OCI-LY7 (cell line): ENCODE measurements around the gene SCFD2. TPM values are rescaled to one million over a fixed set of nuclear protein-coding genes. Genes with fewer than 3 reads are reported as not detected.

Source experiments
- BruUV-seq: library from RNA; stranded (reverse); fragments of 400-500 nt; replicated peaks from 2 replicates; lab custom pipeline; 2021; lab: Mats Ljungman, UMichigan
- CTCF ChIA-PET: fragments of 300-600 bp; sonication (Branson Sonifier 250); formaldehyde crosslinking; loops from one replicate; lab custom pipeline; 2022; ENCODE audit warnings: antibody characterized with exemption; ENCODE audit not compliant: unreplicated experiment; lab: Charles Lee
- POLR2A ChIA-PET: fragments of 300-600 bp; sonication (Branson Sonifier 250); formaldehyde crosslinking; loops from one replicate; lab custom pipeline; 2022; ENCODE audit warnings: antibody characterized with exemption; lab: Charles Lee
- DNase-seq: peaks from one replicate; pipeline ENCODE4 v3.0.0-alpha.2; 2015; ENCODE audit warnings: low spot score
- H2AFZ ChIP-seq: fragments of 200-600 bp; sonication (generic), shearing (Covaris generic); 2 replicates; pipeline ENCODE4 v1.6.1; 2014; ENCODE audit warnings: mild to moderate bottlenecking, antibody characterized with exemption, low read length, moderate library complexity
- H3K27ac ChIP-seq: fragments of 200-600 bp; sonication (generic); 2 replicates; pipeline ENCODE4 v1.5.1; 2014; ENCODE audit warnings: mixed run types, low read depth, mild to moderate bottlenecking, moderate library complexity, low read length, inconsistent platforms; ENCODE audit not compliant: poor library complexity, severe bottlenecking
- H3K36me3 ChIP-seq: fragments of 200-600 bp; sonication (generic); 2 replicates; pipeline ENCODE4 v1.6.1; 2014; ENCODE audit warnings: mild to moderate bottlenecking, antibody characterized with exemption, low read length, moderate library complexity, mixed read lengths; ENCODE audit not compliant: insufficient read depth
- H3K4me1 ChIP-seq: fragments of 200-600 bp; sonication (generic); 2 replicates; pipeline ENCODE4 v1.5.1; 2014; ENCODE audit warnings: mild to moderate bottlenecking, low read length; ENCODE audit not compliant: insufficient read depth, poor library complexity, severe bottlenecking
- H3K4me2 ChIP-seq: fragments of 200-600 bp; sonication (generic); 2 replicates; pipeline ENCODE4 v1.6.1; 2014; ENCODE audit warnings: mild to moderate bottlenecking, low read length
- H3K4me3 ChIP-seq: fragments of 200-600 bp; sonication (generic); 2 replicates; pipeline ENCODE4 v1.5.1; 2014; ENCODE audit warnings: mild to moderate bottlenecking, low read depth, low read length; ENCODE audit not compliant: poor library complexity, severe bottlenecking
- H3K79me2 ChIP-seq: fragments of 200-600 bp; sonication (generic); 2 replicates; pipeline ENCODE4 v1.6.1; 2016; ENCODE audit warnings: low read depth, mild to moderate bottlenecking, low read length, moderate library complexity, mixed read lengths; ENCODE audit not compliant: insufficient read depth
- H3K9me2 ChIP-seq: fragments of 200-600 bp; sonication (generic); 2 replicates; pipeline ENCODE4 v1.6.1; 2016; ENCODE audit warnings: mild to moderate bottlenecking, low read length, mixed read lengths; ENCODE audit not compliant: insufficient read depth
- H3K9me3 ChIP-seq: fragments of 200-600 bp; sonication (generic); 2 replicates; pipeline ENCODE4 v1.6.1; 2014; ENCODE audit warnings: mild to moderate bottlenecking, mixed run types, low read length, mixed read lengths
- H4K20me1 ChIP-seq: fragments of 200-600 bp; sonication (generic); 2 replicates; pipeline ENCODE4 v1.6.1; 2014; ENCODE audit warnings: mild to moderate bottlenecking, antibody characterized with exemption, low read length, moderate library complexity, mixed read lengths; ENCODE audit not compliant: insufficient read depth
- CTCF ChIP-seq: fragments of 200-600 bp; sonication (generic); conservative IDR thresholded peaks from 2 replicates; pipeline ENCODE4 v1.5.1; 2014; ENCODE audit warnings: mild to moderate bottlenecking, antibody characterized with exemption, low read length, moderate library complexity, mixed read lengths
- EZH2phosphoT487 ChIP-seq: fragments of 200-600 bp; sonication (generic); IDR thresholded peaks from 2 replicates; pipeline ENCODE4 v1.6.1; 2018; ENCODE audit warnings: low read depth, borderline replicate concordance, mild to moderate bottlenecking, mixed run types, antibody characterized with exemption, low read length, moderate library complexity, mixed read lengths
- intact Hi-C: fragments of 100-400 bp; cut with micrococcal nuclease; formaldehyde crosslinking; loops from one replicate; pipeline ENCODE4 v1.10.0; 2022; ENCODE audit not compliant: unreplicated experiment
- total RNA-seq, 2 experiments: library from RNA; depleted of rRNA in 1 of 2; stranded (reverse); fragments of >200 nt in 1 of 2; shearing (Covaris generic) in 1 of 2; gene quantifications; 2 replicates each; pipeline ENCODE4 v1.2.3, GENCODE V29; 2014 to 2022

SCFD2 gene
- total RNA-seq, 2 experiments from 2014 or later, result 27.2 to 52.0 TPM

DNA sequence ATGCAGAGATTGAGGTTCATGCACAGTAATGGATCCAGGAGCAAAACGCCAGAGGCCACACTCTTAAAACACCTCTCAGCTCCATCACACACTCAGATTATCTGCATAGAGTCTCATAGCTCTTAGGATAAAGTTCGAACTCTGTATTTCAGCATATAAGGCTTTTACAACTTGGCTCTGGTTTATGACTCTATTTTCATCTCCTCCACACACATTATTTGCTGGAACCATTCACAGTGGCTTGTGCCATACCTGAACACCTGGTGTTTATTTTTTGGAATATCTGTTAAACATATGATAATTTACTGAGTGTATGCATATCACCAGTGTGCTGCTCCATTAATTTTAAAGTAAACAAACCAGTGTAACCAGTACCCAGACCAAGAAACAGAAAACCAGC, 476.5 kb downstream of the SCFD2 start:
- no peak for TF ChIP-seq EZH2phosphoT487
- TF ChIP-seq CTCF, result no peak
- Histone ChIP-seq H3K27ac (no peak overlapping the region), H3K36me3 (no peaks in the 10 kb centered on the region), H3K9me2 (no peaks in the 10 kb centered on the region), H3K4me2 (no peak overlapping the region), H3K9me3 (no peaks in the 10 kb centered on the region), H3K4me1 (no peaks in the 10 kb centered on the region), H2AFZ (no peak overlapping the region), H4K20me1 (no peaks in the 10 kb centered on the region), H3K79me2 (no peaks in the 10 kb centered on the region), H3K4me3 (no peak overlapping the region)
- ChIA-PET POLR2A (no interaction called here), CTCF (no interaction called here)
- BruUV-seq, result no TSS peak
- intact Hi-C loops, result no loop called here
- DNase-seq, result no peak

DNA sequence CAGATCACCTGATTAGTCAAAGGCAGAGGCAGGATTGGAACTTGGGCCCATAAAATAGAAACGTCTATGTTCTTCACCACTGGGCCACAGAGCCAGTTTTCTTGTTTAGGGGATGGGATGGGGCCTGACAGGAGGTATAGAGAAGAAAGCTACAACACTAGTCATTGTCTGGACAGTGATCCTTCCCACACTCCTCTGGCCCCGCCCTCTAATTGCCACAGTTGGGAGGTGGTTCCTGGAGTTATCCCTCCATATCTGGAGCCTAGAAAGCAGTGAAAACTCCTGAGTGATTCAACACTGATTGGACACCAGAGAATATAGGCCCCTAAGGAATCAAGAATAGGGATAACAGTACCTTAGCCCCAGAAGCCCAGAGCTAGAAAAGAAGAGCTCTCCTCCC, 480.9 kb downstream of the SCFD2 start:
- intact Hi-C loops, result no loop called here
- CTCF ChIA-PET, result no interaction called here

More for the DNA sequence above, 480.9 kb downstream of the SCFD2 start:
- Histone ChIP-seq H3K4me1 (no peaks in the 10 kb centered on the region), H3K9me2 (no peaks in the 10 kb centered on the region), H3K9me3 (no peaks in the 10 kb centered on the region), H3K4me2 (no peak overlapping the region), H4K20me1 (no peaks in the 10 kb centered on the region), H2AFZ (no peak overlapping the region), H3K27ac (no peak overlapping the region), H3K4me3 (no peak overlapping the region), H3K36me3 (no peaks in the 10 kb centered on the region), H3K79me2 (no peaks in the 10 kb centered on the region)
- no peak for DNase-seq
- BruUV-seq, result no TSS peak
- POLR2A ChIA-PET, result no interaction called here
- TF ChIP-seq EZH2phosphoT487 (no peak), CTCF (no peak)
